Medulla oblongata (tissue), 1 donor: ENCODE measurements around the gene PSMB11.
"Not testable (repeated sequence)": the region's sequence is repeated elsewhere in the genome, so short reads cannot be mapped to it uniquely, and the experiment has no call there.

Experiments used
- DNase-seq: peaks from one replicate; pipeline ENCODE4 v3.0.0-alpha.2; 2015; ENCODE audit errors: extremely low spot score

Gene PSMB11, protein sequence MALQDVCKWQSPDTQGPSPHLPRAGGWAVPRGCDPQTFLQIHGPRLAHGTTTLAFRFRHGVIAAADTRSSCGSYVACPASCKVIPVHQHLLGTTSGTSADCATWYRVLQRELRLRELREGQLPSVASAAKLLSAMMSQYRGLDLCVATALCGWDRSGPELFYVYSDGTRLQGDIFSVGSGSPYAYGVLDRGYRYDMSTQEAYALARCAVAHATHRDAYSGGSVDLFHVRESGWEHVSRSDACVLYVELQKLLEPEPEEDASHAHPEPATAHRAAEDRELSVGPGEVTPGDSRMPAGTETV

GRCh38 chr14:23042162-23042965 lies at the start of gene PSMB11:
TSS of gene PSMB11 (plus strand) at chr14:23042212. CDS start at chr14:23042226, 14 bp downstream.
- no peak for DNase-seq

DNA sequence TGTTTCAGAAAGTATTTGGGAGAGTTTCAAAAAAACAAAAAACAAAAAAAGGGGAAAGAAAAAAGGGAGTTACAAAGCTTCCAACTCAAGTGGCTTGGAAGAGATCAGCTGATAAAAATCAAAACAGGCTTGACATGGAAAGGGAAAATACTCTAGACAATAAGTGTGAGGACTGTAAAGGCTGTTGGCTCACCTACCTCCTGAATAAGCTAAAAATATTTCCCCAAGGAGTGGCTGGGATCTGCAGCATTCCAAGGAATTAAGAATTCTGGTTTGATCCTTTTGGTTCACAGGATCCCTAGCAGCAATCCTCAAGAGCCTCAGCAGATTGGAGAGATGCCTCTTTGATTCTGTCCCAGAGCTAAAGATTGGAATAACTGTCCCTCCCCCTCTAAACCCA lies 48.5 kb upstream of the PSMB11 start:
- no peak for DNase-seq

DNA sequence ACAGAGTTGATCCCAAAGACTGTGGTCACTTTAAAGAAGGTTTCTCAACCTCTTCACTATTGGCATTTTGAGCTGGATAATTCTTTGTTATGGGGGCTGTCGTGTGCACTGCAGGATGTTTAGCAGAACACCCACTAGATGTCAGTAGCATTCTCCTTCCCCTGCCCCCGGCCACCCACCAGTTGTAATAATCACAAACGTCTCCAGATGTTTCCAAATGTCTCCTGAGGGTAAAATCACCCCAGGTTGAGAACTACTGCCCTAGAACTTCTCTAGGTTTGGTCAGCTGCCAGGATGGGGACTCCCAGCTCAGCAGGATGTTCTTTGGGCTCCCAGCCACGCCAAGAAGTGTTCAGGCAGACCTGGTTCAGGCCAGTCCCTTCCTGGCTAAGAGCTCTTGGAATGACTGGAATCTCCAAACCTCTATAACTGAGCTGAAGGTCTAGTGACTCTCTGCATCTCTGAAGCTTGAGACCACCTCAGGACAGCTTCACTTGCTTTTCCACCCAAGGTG lies 47.2 kb upstream of the PSMB11 start:
- DNase-seq, result no peak

GRCh38 chr14:22995889-22996625 lies 46.0 kb upstream of the PSMB11 start:
- no peak for DNase-seq

- no peak for DNase-seq
Measured at GRCh38 chr14:22996768-22997654, 45.0 kb upstream of the PSMB11 start.

DNA sequence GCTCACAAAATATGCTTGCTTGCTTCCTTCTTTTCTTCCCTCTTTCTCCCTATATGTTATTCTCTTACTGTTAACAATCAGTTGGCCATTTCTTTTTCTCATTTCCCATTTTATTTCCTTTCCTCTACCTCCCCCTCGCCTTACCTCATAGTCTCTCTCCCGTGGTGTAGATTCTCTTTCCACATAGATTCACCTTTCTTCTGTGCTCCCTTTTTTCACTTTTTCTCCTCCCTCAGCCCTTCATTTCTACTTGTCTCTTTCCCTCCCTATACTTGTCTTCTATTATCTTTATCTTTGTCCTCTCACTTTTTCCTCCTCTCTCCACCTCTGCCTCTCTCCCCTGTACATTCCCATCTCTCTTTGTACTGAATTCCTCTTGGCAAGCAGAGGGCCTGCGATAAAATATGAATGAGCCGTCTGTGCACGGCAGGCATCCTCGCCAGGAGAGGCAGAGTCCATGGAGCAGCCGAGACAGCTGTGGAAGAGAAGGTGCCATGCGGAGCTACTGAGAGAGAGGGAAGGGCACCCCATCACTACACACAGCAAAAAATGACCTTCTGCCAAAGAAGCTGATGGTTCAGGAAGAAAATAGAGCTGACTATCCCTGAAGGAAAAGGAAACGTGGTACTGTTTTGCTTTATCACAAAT lies 44.2 kb upstream of the PSMB11 start:
- no peak for DNase-seq

GRCh38 chr14:22998329-22999012 lies 43.5 kb upstream of the PSMB11 start:
- DNase-seq, result no peak

GRCh38 chr14:23000860-23001259 lies 41.2 kb upstream of the PSMB11 start:
- DNase-seq, result no peak

DNA sequence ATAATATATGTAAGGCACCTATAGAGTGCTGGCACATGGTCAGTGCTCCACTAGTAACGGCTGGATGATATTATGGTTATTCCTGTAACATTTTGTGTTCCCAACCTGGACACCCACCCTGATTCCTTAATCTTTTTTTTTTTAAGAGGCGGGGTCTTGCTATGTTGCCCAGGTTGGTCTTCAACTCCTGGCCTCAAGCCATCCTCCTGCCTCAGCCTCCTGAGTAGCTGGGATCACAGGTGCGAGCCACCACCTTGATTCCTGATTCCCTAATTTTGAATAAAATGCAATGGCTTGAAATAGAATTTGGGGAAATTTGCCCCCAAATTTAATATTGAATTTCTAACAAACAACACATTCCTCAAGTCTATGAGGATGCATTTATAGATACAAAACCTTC lies 39.4 kb upstream of the PSMB11 start:
- DNase-seq, result no peak

DNA sequence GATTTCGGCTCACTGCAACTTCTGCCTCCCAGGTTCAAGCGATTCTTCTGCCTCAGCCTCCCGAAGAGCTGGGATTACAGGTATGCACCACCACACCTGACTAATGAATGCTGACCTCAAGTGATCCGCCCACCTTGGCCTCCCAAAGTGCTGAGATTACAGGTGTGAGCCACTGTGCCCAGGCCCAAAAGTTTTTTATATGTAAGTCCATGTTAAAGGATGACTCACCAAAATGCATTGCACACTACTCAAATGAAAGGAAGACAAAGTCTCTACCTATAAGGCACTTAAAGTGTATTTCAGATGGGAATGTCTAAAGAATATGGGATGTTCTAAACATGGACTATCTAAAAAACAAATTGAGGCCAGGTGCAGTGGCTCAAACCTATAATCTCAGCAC lies 37.7 kb upstream of the PSMB11 start:
- not testable (repeated sequence) for DNase-seq

DNA sequence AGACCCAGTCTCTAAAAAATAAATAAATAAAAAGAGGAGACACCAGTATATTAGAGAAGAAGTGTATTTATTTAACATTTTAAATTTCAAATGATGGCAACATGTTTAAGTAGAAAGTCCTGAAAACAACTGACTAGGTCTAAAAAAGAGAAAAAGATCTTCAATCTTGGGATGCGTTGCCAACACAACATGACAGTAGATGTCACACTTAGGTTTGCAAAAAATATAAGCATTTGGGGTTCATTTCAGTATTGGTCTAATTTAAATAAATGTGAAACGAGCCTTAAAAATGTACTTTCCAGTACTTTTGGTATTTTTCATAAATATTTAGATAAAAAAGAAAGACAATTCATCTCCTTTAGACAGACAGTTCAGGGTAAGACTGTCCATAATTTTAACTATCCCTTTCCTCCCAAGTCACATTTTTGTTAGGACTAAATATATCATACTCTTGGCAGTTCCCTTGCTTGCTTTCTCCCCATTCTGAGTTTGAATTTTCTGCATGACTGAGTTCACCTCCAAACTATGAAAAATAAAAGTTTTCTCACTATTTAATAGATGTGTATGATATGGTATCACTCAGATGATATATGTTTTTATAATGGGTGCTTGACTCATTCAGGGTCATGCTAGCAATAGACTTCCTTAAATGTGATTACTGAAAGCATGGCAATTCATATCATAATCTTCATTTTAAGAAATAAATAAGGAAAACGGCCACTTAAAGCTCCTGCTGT lies 36.4 kb upstream of the PSMB11 start:
- no peak for DNase-seq

DNA sequence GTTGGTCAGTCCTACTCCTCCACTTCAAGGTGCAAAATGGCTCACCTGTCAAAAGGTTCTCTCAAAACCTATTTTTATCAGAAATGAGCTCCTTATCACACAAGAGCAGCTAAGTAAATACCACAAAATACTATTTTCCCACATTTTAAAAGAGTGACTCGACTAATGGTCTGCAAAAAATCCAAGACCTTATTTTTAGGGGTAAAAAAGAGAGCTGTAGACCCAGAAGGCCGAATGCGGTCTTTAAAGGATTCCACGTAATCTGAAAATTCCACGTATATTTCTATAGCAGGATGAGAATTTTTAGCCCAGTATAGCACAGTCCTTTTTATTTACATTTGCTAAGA lies 35.9 kb upstream of the PSMB11 start:
- no peak for DNase-seq

GRCh38 chr14:23006544-23007419 lies 35.2 kb upstream of the PSMB11 start:
- peak; percentile 99 for DNase-seq

GRCh38 chr14:23008831-23009230 lies 33.2 kb upstream of the PSMB11 start:
- no peak for DNase-seq

GRCh38 chr14:23009483-23009938 lies 32.5 kb upstream of the PSMB11 start:
- DNase-seq, result no peak

GRCh38 chr14:23009939-23010726 lies 31.9 kb upstream of the PSMB11 start, which contains the start of gene C14orf93:
TSS of gene C14orf93 (minus strand) at chr14:23010143. CDS start at chr14:22999023, 11,120 bp downstream.
- DNase-seq, result peak; percentile 74

- DNase-seq, result no peak
Measured at GRCh38 chr14:23013054-23013748, 28.8 kb upstream of the PSMB11 start.
